OCI-LY3 (cell line): ENCODE data around the gene HRH1.

Experiments used
- H2AFZ ChIP-seq: fragments of 200-600, 300-600 bp; shearing (Covaris generic); 2 replicates; pipeline ENCODE4 v1.6.0; 2014; ENCODE audit warnings: antibody characterized with exemption, low read depth, low read length
- H3K27ac ChIP-seq: fragments of 200-600, 300-600 bp; sonication (generic); 2 replicates; pipeline ENCODE4 v1.5.1; 2014; ENCODE audit warnings: mild to moderate bottlenecking, low read length, moderate library complexity, mixed read lengths
- H3K27me3 ChIP-seq: fragments of 200-600, 300-600 bp; sonication (generic); 2 replicates; pipeline ENCODE4 v1.6.1; 2014; ENCODE audit warnings: low read depth, low read length, mixed read lengths
- H3K36me3 ChIP-seq: fragments of 200-600, 300-600 bp; sonication (generic); replicated peaks from 2 replicates; pipeline ENCODE3; 2014; ENCODE audit warnings: low read depth, low read length, mixed read lengths
- H3K4me1 ChIP-seq: fragments of 300-600, 200-600 bp; sonication (generic); 2 replicates; pipeline ENCODE4 v1.6.1; 2014; ENCODE audit warnings: low read length, mixed read lengths
- H3K4me2 ChIP-seq: fragments of 200-600, 300-600 bp; sonication (generic); 2 replicates; pipeline ENCODE4 v1.6.1; 2014; ENCODE audit warnings: low read length, mixed read lengths
- H3K4me3 ChIP-seq: fragments of 300-600, 200-600 bp; sonication (generic); 2 replicates; pipeline ENCODE4 v1.5.1; 2014; ENCODE audit warnings: antibody characterized with exemption, mild to moderate bottlenecking, low read length, moderate library complexity
- H3K79me2 ChIP-seq: fragments of 300-600, 200-600 bp; shearing (Covaris generic); 2 replicates; pipeline ENCODE4 v1.6.1; 2014; ENCODE audit warnings: mild to moderate bottlenecking, low read length, mixed read lengths
- H3K9ac ChIP-seq: fragments of 300-600, 200-600 bp; shearing (Covaris generic); 2 replicates; pipeline ENCODE4 v1.6.0; 2014; ENCODE audit warnings: mild to moderate bottlenecking, low read length, moderate library complexity
- H3K9me3 ChIP-seq: fragments of 200-600, 300-600 bp; shearing (Covaris generic); 2 replicates; pipeline ENCODE4 v1.6.1; 2014; ENCODE audit warnings: low read length, mixed read lengths; ENCODE audit not compliant: insufficient read depth
- H4K20me1 ChIP-seq: fragments of 200-600, 300-600 bp; sonication (generic); 2 replicates; pipeline ENCODE4 v1.6.1; 2016; ENCODE audit warnings: low read length, mixed read lengths; ENCODE audit not compliant: insufficient read depth
- EZH2phosphoT487 ChIP-seq: fragments of 200-600 bp; shearing (Covaris generic); IDR thresholded peaks from 2 replicates; pipeline ENCODE4 v1.6.1; 2018; ENCODE audit warnings: antibody characterized with exemption, mixed run types, low read depth
- TF ChIP-seq, protein P1 (sequence below): fragments of 200-600, 300-600 bp; sonication (generic); IDR thresholded peaks from 2 replicates; pipeline ENCODE4 v1.5.1; 2014; ENCODE audit warnings: antibody characterized with exemption, low read length, low read depth

Gene HRH1

DNA sequence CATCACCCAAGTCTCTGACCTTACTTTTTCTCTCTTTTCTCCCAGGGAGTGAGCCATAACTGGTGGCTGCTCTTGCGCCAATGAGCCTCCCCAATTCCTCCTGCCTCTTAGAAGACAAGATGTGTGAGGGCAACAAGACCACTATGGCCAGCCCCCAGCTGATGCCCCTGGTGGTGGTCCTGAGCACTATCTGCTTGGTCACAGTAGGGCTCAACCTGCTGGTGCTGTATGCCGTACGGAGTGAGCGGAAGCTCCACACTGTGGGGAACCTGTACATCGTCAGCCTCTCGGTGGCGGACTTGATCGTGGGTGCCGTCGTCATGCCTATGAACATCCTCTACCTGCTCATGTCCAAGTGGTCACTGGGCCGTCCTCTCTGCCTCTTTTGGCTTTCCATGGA lies 104.7 kb downstream of the HRH1 start:
- Histone ChIP-seq H3K4me2 (no peak overlapping the region), H3K4me3 (no peak overlapping the region), H3K36me3 (no peaks in the 10 kb centered on the region), H3K79me2 (no peaks in the 10 kb centered on the region), H2AFZ (no peak overlapping the region), H3K9ac (no peak overlapping the region), H4K20me1 (no peaks in the 10 kb centered on the region), H3K27me3 (peaks cover 38% of the 10 kb centered on the region), H3K9me3 (no peaks in the 10 kb centered on the region), H3K4me1 (no peaks in the 10 kb centered on the region), H3K27ac (no peak overlapping the region)
- no peak for TF ChIP-seq EZH2phosphoT487
- TF ChIP-seq, protein P1, sequence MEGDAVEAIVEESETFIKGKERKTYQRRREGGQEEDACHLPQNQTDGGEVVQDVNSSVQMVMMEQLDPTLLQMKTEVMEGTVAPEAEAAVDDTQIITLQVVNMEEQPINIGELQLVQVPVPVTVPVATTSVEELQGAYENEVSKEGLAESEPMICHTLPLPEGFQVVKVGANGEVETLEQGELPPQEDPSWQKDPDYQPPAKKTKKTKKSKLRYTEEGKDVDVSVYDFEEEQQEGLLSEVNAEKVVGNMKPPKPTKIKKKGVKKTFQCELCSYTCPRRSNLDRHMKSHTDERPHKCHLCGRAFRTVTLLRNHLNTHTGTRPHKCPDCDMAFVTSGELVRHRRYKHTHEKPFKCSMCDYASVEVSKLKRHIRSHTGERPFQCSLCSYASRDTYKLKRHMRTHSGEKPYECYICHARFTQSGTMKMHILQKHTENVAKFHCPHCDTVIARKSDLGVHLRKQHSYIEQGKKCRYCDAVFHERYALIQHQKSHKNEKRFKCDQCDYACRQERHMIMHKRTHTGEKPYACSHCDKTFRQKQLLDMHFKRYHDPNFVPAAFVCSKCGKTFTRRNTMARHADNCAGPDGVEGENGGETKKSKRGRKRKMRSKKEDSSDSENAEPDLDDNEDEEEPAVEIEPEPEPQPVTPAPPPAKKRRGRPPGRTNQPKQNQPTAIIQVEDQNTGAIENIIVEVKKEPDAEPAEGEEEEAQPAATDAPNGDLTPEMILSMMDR, result no peak

DNA sequence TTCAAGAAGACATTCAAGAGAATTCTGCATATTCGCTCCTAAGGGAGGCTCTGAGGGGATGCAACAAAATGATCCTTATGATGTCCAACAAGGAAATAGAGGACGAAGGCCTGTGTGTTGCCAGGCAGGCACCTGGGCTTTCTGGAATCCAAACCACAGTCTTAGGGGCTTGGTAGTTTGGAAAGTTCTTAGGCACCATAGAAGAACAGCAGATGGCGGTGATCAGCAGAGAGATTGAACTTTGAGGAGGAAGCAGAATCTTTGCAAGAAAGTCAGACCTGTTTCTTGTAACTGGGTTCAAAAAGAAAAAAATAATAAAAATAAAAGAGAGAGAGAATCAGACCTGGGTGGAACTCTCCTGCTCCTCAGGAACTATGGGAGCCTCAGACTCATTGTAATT lies 106.2 kb downstream of the HRH1 start:
- no peak overlapping the region for H3K9ac ChIP-seq
- no peaks in the 10 kb centered on the region for H3K9me3 ChIP-seq
- no peak overlapping the region for H3K4me3 ChIP-seq
- no peak overlapping the region for H2AFZ ChIP-seq
- H4K20me1 ChIP-seq, result no peaks in the 10 kb centered on the region
- no peaks in the 10 kb centered on the region for H3K79me2 ChIP-seq
- no peaks in the 10 kb centered on the region for H3K36me3 ChIP-seq
- H3K27ac ChIP-seq, result no peak overlapping the region
- H3K4me1 ChIP-seq, result no peaks in the 10 kb centered on the region
- H3K4me2 ChIP-seq, result no peak overlapping the region
- H3K27me3 ChIP-seq, result peaks cover 40% of the 10 kb centered on the region
- TF ChIP-seq, protein P1, result peak; percentile 24; the same call in 1 of the 2 replicates
- TF ChIP-seq EZH2phosphoT487, result no peak

DNA sequence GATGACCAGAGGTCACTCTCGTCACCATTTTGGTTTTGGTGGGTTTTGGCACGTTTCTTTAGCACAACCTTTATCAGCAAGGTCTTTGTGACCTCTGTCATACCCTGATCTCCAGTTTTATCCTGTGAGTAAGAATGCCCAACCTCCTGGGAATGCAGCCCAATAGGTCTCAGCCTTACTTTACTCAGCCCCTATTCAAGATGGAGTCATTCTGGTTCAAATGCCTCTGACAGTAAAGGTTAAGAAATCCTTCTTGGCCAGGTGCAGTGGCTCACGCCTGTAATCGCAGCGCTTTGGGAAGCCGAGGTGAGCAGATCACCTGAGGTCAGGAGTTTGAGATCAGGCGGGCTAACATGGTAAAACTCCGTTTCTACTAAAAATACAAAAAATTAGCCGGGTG lies 114.7 kb downstream of the HRH1 start:
- H3K79me2 ChIP-seq, result peaks cover 18% of the 10 kb centered on the region

DNA sequence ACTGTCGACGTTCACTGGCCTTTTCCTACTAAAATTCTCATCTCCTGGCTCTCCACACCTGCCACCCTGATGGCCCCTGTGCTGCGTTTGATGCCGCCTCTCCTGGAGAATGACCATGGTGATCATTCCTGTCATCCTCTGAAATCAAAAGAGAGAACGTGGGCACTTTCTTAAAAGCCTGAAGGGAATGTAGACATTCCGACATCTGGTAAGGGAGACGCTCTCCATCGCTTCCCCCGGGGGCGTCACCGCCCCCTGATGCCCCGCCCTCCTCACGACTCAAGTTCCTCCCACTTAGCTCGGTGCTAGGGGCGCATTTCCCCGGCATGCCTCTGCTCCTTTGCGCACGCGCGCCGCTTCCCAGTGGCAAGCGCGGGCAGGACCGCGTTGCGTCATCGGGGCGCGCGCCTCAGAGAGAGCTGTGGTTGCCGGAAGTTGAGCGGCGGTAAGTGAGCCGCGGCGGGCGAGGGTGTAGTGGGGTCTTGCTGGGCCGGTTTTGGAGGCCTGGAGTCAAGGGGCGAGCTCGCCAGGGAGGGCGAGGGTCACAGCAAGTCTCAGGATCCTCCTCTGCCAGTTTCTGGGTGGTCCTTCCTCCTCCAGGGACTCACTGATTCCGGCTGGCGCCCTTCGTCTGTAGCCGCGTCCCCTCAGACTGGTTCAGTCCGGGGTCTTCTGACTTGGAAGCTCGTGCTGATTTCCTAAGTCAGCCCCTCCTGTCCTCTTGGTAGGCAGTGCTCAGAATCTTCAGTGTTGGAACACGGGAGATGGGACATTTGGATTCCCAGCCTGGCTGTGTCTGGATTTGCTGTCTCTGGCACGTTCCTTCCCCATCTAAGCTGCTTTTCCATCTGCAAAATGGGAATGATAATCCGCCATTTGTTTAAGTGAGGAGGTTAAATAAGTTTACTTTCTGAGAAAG lies 118.0 kb downstream of the HRH1 start, which contains the start of gene ATG7:
TSS of gene ATG7 (plus strand) at position 412 of the 919 bp plus-strand sequence. CDS start 26,299 bp downstream, outside the sequence.
- Histone ChIP-seq H3K36me3 (peaks cover 18% of the 10 kb centered on the region), H3K27ac (peak within 1 kb of the TSS; percentile 27; the same call in 1 of the 2 replicates), H3K27me3 (no peaks in the 10 kb centered on the region), H3K9ac (peak within 1 kb of the TSS; percentile 92), H3K79me2 (peaks cover 36% of the 10 kb centered on the region), H4K20me1 (no peaks in the 10 kb centered on the region), H3K4me2 (peak within 1 kb of the TSS; percentile 86), H3K9me3 (no peaks in the 10 kb centered on the region), H2AFZ (peak within 1 kb of the TSS; percentile 91), H3K4me1 (peaks cover 19% of the 10 kb centered on the region), H3K4me3 (peak within 1 kb of the TSS; percentile 99)
- TF ChIP-seq, protein P1, result no peak
- no peak for TF ChIP-seq EZH2phosphoT487

More for the DNA sequence above, 114.7 kb downstream of the HRH1 start:
- H3K36me3 ChIP-seq, result peaks cover 6% of the 10 kb centered on the region
- no peak overlapping the region for H2AFZ ChIP-seq
- H3K27ac ChIP-seq, result no peak overlapping the region
- H3K27me3 ChIP-seq, result peaks cover 9% of the 10 kb centered on the region
- TF ChIP-seq, protein P1, result no peak
- no peak for TF ChIP-seq EZH2phosphoT487
- H3K4me3 ChIP-seq, result no peak overlapping the region
- no peak overlapping the region for H3K4me2 ChIP-seq
- H4K20me1 ChIP-seq, result no peaks in the 10 kb centered on the region
- no peak overlapping the region for H3K9ac ChIP-seq
- H3K4me1 ChIP-seq, result peaks cover 15% of the 10 kb centered on the region
- H3K9me3 ChIP-seq, result no peaks in the 10 kb centered on the region
